ENCODE data around the gene C5AR1. TPM values are rescaled to one million over a fixed set of nuclear protein-coding genes. Genes with fewer than 3 reads are reported as not detected.

The C5AR1 gene
- total and polyA plus RNA-seq, 9 of the 15 experiments (the other 6 are each of a cell fraction or from before 2014, with no cell fraction given) = 0.06 to 1.6 (median 0.28) TPM; not detected in 3

DNA sequence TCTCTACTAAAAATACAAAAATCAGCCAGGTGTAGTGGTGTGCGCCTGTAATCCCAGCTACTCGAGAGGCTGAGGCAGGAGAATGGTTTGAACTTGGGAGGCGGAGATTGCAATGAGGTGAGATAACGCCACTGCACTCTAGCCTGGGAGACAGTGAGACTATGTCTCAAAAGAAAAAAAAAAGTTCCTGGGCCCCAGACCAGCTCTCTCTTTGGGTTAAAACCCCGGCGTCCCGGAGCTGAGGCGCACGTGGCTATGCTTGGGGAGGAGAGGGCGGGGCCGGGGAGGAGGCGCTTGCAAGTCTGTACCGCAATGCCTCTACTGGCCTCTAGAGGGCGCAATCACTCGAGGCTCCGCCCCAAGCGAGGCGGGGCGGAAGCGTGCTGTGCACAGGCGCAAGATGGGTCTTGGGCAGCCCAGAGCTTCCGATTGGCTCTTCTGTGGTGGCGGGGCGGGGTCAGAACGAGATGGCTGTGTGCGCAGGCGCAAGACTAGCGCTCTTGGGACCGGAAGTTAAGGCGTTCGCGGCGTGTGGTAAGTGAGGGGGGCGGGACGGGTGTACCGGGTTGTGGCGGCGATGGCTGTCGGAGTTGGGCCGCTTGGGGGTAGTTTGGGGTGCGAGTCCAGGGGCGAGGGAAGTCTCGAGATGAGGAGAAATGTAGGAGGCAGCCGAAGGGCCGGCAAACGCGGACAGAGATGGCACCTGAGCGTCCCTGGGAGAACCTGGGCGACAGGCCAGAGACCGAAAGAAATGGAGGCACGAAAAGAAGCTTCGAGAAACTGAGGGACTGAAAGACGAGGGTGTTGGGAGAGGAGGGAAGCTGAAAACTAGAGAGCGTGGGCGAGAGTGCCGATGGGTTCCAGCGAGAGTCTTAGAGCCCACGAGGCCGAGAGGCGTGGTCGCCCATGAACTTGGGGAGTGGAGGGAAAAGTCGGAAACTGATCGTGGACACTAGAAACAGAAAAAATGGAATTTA lies 39.4 kb downstream of the C5AR1 start, which contains the start of gene DHX34 (continued):
- TF ChIP-seq, protein P1, sequence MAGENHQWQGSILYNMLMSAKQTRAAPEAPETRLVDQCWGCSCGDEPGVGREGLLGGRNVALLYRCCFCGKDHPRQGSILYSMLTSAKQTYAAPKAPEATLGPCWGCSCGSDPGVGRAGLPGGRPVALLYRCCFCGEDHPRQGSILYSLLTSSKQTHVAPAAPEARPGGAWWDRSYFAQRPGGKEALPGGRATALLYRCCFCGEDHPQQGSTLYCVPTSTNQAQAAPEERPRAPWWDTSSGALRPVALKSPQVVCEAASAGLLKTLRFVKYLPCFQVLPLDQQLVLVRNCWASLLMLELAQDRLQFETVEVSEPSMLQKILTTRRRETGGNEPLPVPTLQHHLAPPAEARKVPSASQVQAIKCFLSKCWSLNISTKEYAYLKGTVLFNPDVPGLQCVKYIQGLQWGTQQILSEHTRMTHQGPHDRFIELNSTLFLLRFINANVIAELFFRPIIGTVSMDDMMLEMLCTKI (IDR thresholded peaks at IDR 0.05; ENCODE audit: partially characterized antibody) = no peak
- no peak for TF ChIP-seq CEBPB (tag; IDR thresholded peaks at IDR 0.05)
- TF ChIP-seq, protein P2, sequence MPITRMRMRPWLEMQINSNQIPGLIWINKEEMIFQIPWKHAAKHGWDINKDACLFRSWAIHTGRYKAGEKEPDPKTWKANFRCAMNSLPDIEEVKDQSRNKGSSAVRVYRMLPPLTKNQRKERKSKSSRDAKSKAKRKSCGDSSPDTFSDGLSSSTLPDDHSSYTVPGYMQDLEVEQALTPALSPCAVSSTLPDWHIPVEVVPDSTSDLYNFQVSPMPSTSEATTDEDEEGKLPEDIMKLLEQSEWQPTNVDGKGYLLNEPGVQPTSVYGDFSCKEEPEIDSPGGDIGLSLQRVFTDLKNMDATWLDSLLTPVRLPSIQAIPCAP (CRISPR knock-in tag; IDR thresholded peaks at IDR 0.05; ENCODE audit: borderline replicate concordance) = no peak
- TF ChIP-seq NFIC (IDR thresholded peaks at IDR 0.05) = peak; percentile 58
- peak; percentile 61; the same call in 1 of the 2 replicates for TF ChIP-seq ZNF57 (CRISPR knock-in tag; IDR thresholded peaks at IDR 0.05)
- TF ChIP-seq, protein P3, sequence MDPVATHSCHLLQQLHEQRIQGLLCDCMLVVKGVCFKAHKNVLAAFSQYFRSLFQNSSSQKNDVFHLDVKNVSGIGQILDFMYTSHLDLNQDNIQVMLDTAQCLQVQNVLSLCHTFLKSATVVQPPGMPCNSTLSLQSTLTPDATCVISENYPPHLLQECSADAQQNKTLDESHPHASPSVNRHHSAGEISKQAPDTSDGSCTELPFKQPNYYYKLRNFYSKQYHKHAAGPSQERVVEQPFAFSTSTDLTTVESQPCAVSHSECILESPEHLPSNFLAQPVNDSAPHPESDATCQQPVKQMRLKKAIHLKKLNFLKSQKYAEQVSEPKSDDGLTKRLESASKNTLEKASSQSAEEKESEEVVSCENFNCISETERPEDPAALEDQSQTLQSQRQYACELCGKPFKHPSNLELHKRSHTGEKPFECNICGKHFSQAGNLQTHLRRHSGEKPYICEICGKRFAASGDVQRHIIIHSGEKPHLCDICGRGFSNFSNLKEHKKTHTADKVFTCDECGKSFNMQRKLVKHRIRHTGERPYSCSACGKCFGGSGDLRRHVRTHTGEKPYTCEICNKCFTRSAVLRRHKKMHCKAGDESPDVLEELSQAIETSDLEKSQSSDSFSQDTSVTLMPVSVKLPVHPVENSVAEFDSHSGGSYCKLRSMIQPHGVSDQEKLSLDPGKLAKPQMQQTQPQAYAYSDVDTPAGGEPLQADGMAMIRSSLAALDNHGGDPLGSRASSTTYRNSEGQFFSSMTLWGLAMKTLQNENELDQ (CRISPR knock-in tag; IDR thresholded peaks at IDR 0.05; ENCODE audit: borderline replicate concordance) = no peak
- TF ChIP-seq SMAD3 (CRISPR knock-in tag; conservative IDR thresholded peaks at IDR 0.05) = no peak
- TF ChIP-seq, protein P4, sequence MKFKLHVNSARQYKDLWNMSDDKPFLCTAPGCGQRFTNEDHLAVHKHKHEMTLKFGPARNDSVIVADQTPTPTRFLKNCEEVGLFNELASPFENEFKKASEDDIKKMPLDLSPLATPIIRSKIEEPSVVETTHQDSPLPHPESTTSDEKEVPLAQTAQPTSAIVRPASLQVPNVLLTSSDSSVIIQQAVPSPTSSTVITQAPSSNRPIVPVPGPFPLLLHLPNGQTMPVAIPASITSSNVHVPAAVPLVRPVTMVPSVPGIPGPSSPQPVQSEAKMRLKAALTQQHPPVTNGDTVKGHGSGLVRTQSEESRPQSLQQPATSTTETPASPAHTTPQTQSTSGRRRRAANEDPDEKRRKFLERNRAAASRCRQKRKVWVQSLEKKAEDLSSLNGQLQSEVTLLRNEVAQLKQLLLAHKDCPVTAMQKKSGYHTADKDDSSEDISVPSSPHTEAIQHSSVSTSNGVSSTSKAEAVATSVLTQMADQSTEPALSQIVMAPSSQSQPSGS (CRISPR knock-in tag; IDR thresholded peaks at IDR 0.05) = no peak
- TF ChIP-seq, protein P5, sequence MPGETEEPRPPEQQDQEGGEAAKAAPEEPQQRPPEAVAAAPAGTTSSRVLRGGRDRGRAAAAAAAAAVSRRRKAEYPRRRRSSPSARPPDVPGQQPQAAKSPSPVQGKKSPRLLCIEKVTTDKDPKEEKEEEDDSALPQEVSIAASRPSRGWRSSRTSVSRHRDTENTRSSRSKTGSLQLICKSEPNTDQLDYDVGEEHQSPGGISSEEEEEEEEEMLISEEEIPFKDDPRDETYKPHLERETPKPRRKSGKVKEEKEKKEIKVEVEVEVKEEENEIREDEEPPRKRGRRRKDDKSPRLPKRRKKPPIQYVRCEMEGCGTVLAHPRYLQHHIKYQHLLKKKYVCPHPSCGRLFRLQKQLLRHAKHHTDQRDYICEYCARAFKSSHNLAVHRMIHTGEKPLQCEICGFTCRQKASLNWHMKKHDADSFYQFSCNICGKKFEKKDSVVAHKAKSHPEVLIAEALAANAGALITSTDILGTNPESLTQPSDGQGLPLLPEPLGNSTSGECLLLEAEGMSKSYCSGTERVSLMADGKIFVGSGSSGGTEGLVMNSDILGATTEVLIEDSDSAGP (CRISPR knock-in tag; IDR thresholded peaks at IDR 0.05) = no peak
- no peak for TF ChIP-seq BMI1 (IDR thresholded peaks at IDR 0.05; ENCODE audit: low read length)
- peak; percentile 69 for TF ChIP-seq TBP (optimal IDR thresholded peaks at IDR 0.05; ENCODE audit: low read depth, low read length)
- TF ChIP-seq NR4A1 (CRISPR knock-in tag; IDR thresholded peaks at IDR 0.05) = no peak
- TF ChIP-seq NR4A1 (tag; IDR thresholded peaks at IDR 0.05) = 0 out of 2 replicates have a peak, but pooled peaks have one; percentile 39
- TF ChIP-seq EP300 (IDR thresholded peaks at IDR 0.05; ENCODE audit: low read length) = peak; percentile 20; the same call in 1 of the 2 replicates
- TF ChIP-seq, protein P6, sequence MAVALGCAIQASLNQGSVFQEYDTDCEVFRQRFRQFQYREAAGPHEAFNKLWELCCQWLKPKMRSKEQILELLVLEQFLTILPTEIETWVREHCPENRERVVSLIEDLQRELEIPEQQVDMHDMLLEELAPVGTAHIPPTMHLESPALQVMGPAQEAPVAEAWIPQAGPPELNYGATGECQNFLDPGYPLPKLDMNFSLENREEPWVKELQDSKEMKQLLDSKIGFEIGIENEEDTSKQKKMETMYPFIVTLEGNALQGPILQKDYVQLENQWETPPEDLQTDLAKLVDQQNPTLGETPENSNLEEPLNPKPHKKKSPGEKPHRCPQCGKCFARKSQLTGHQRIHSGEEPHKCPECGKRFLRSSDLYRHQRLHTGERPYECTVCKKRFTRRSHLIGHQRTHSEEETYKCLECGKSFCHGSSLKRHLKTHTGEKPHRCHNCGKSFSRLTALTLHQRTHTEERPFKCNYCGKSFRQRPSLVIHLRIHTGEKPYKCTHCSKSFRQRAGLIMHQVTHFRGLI (CRISPR knock-in tag; IDR thresholded peaks at IDR 0.05) = no peak
- peak; percentile 92 for TF ChIP-seq HMGN3 (IDR thresholded peaks at IDR 0.05; ENCODE audit: borderline replicate concordance, extremely low read depth, insufficient read length, low read depth, low read length)

Data from K562 (cell line).